Mammary epithelial cell (primary cell): ENCODE data around the gene KBTBD4.
"Not testable (repeated sequence)": the region's sequence is repeated elsewhere in the genome, so short reads cannot be mapped to it uniquely, and the experiment has no call there.

Experiments used
- EZH2 ChIP-seq: IDR thresholded peaks from 2 replicates; pipeline ENCODE4 v1.6.1; 2012; ENCODE audit warnings: low read length, inconsistent platforms, borderline replicate concordance
- TF ChIP-seq, protein P1 (sequence below), 2 donors: IDR thresholded peaks in 1 of 2; conservative IDR thresholded peaks in 1 of 2; 2 replicates each; pipeline ENCODE4 v1.5.1; 2011 to 2012; ENCODE audit warnings: inconsistent platforms in 2 of 2, low read length in 2 of 2, mild to moderate bottlenecking in 2 of 2, control low read depth in 1 of 2, low read depth in 1 of 2; ENCODE audit not compliant: insufficient read depth in 1 of 2; ENCODE audit errors: extremely low read depth in 1 of 2

DNA sequence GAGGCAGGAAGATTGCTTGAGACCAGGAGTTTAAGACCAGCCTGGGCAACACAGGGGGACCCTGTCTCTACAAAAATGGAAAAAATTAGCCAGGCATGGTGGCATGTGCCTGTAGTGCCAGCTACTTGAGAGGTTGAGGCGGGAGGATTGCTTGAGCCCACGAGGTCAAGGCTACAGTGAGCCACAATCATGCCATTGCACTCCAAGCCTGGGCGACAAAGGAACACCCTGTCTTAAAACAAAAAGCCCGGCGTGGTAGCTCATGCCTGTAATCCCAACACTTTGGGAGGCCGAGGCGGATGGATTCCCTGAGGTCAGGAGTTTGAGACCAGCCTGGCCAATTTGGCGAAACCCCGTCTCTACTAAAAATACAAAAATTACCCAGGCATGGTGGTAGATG lies 48.0 kb downstream of the KBTBD4 start:
- TF ChIP-seq, protein P1, sequence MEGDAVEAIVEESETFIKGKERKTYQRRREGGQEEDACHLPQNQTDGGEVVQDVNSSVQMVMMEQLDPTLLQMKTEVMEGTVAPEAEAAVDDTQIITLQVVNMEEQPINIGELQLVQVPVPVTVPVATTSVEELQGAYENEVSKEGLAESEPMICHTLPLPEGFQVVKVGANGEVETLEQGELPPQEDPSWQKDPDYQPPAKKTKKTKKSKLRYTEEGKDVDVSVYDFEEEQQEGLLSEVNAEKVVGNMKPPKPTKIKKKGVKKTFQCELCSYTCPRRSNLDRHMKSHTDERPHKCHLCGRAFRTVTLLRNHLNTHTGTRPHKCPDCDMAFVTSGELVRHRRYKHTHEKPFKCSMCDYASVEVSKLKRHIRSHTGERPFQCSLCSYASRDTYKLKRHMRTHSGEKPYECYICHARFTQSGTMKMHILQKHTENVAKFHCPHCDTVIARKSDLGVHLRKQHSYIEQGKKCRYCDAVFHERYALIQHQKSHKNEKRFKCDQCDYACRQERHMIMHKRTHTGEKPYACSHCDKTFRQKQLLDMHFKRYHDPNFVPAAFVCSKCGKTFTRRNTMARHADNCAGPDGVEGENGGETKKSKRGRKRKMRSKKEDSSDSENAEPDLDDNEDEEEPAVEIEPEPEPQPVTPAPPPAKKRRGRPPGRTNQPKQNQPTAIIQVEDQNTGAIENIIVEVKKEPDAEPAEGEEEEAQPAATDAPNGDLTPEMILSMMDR (conservative IDR thresholded peaks at IDR 0.05 in 1 of 2, IDR thresholded peaks at IDR 0.05 in 1 of 2; ENCODE audit: extremely low read depth in 1 of 2, insufficient read depth in 1 of 2, low read depth in 1 of 2, low read length in 2 of 2) = not testable (repeated sequence)
- TF ChIP-seq EZH2 = not testable (repeated sequence)
